HepG2 (cell line): ENCODE measurements around the gene DALRD3. TPM values are rescaled to one million over a fixed set of nuclear protein-coding genes. Genes with fewer than 3 reads are reported as not detected.
A peak's percentile ranks its signal among the peaks of the same experiment; 100 is the strongest.

Experiments
- BCL6 ChIP-seq: IDR thresholded peaks from 2 replicates; pipeline ENCODE4 v1.6.1; 2016; ENCODE audit warnings: missing genetic modification reagents, missing compliant biosample characterization
- EEA1 ChIP-seq: sonication (generic); formaldehyde crosslinking; IDR thresholded peaks from 2 replicates; pipeline ENCODE4 v1.5.1; 2020; ENCODE audit warnings: mild to moderate bottlenecking, missing genetic modification reagents, borderline replicate concordance
- HMG20A ChIP-seq: IDR thresholded peaks from 2 replicates; pipeline ENCODE4 v1.6.1; 2016; ENCODE audit warnings: borderline replicate concordance
- NR2F1 ChIP-seq, 2 experiments: fragments of 450-650 bp in 1 of 2; formaldehyde crosslinking in 1 of 2; IDR thresholded peaks; 2 replicates each; pipeline versions ENCODE4 v1.5.0 to v1.6.1; 2016 to 2020; ENCODE audit warnings: mild to moderate bottlenecking in 1 of 2, missing compliant biosample characterization in 1 of 2, missing genetic modification reagents in 1 of 2, moderate library complexity in 1 of 2
- PAX8 ChIP-seq: sonication (generic); formaldehyde crosslinking; IDR thresholded peaks from 2 replicates; pipeline ENCODE4 v1.8.0; 2022; ENCODE audit warnings: mild to moderate bottlenecking, missing genetic modification reagents, borderline replicate concordance
- RAD21 ChIP-seq: fragments of 450-650 bp; formaldehyde crosslinking; IDR thresholded peaks from 2 replicates; pipeline ENCODE4 v1.5.0; 2020; ENCODE audit warnings: mild to moderate bottlenecking
- RNF219 ChIP-seq: sonication (generic); formaldehyde crosslinking; IDR thresholded peaks from 2 replicates; pipeline ENCODE4 v1.5.0; 2020; ENCODE audit warnings: mild to moderate bottlenecking, missing genetic modification reagents
- ZBTB37 ChIP-seq: sonication (generic); formaldehyde crosslinking; IDR thresholded peaks from 2 replicates; pipeline ENCODE4 v1.4.0; 2020; ENCODE audit warnings: mild to moderate bottlenecking, missing genetic modification reagents
- ZBTB42 ChIP-seq: sonication (generic); formaldehyde crosslinking; IDR thresholded peaks from 2 replicates; pipeline ENCODE4 v1.5.0; 2020; ENCODE audit warnings: mild to moderate bottlenecking, missing genetic modification reagents
- ZFP1 ChIP-seq: IDR thresholded peaks from 2 replicates; pipeline ENCODE4 v1.6.1; 2016
- ZFP36L2 ChIP-seq: sonication (generic); formaldehyde crosslinking; IDR thresholded peaks from 2 replicates; pipeline ENCODE4 v1.4.0; 2020; ENCODE audit warnings: missing genetic modification reagents
- ZNF160 ChIP-seq: sonication (generic); formaldehyde crosslinking; IDR thresholded peaks from 2 replicates; pipeline ENCODE4 v1.8.0; 2022; ENCODE audit warnings: mild to moderate bottlenecking, inconsistent platforms, missing genetic modification reagents
- ZNF275 ChIP-seq: sonication (generic); formaldehyde crosslinking; IDR thresholded peaks from 2 replicates; pipeline ENCODE4 v1.8.0; 2022; ENCODE audit warnings: missing genetic modification reagents, mild to moderate bottlenecking, inconsistent platforms, borderline replicate concordance
- ZNF460 ChIP-seq: sonication (generic); formaldehyde crosslinking; IDR thresholded peaks from 2 replicates; pipeline ENCODE4 v1.5.1; 2020; ENCODE audit warnings: missing genetic modification reagents, mild to moderate bottlenecking, borderline replicate concordance
- ZNF598 ChIP-seq: sonication (generic); formaldehyde crosslinking; IDR thresholded peaks from 2 replicates; pipeline ENCODE4 v1.5.1; 2020; ENCODE audit warnings: mild to moderate bottlenecking, missing genetic modification reagents, borderline replicate concordance
- ZNF615 ChIP-seq: sonication (generic); formaldehyde crosslinking; IDR thresholded peaks from 2 replicates; pipeline ENCODE4 v1.5.0; 2020; ENCODE audit warnings: mild to moderate bottlenecking, missing genetic modification reagents, borderline replicate concordance
- ZNF7 ChIP-seq: IDR thresholded peaks from 2 replicates; pipeline ENCODE4 v1.6.1; 2016; ENCODE audit warnings: missing biosample characterization, missing genetic modification reagents
- ZNF720 ChIP-seq: sonication (generic); formaldehyde crosslinking; IDR thresholded peaks from 2 replicates; pipeline ENCODE4 v1.4.0; 2020; ENCODE audit warnings: missing genetic modification reagents
- ZNF770 ChIP-seq: sonication (generic); formaldehyde crosslinking; IDR thresholded peaks from 2 replicates; pipeline ENCODE4 v1.5.0; 2020; ENCODE audit warnings: mild to moderate bottlenecking, missing genetic modification reagents
- ZNF780A ChIP-seq: sonication (generic); formaldehyde crosslinking; IDR thresholded peaks from 2 replicates; pipeline ENCODE4 v1.8.0; 2022; ENCODE audit warnings: mild to moderate bottlenecking, missing genetic modification reagents, moderate library complexity
- ZNF784 ChIP-seq: sonication (generic); formaldehyde crosslinking; IDR thresholded peaks from 2 replicates; pipeline ENCODE4 v1.5.1; 2020; ENCODE audit warnings: missing genetic modification reagents, mild to moderate bottlenecking, borderline replicate concordance
- polyA plus RNA-seq, 8 experiments: library from polyadenylated mRNA; depleted of rRNA in 3 of 8; stranded (reverse) in 7 of 8; unstranded in 1 of 8; fragments of >200 nt; fragmentation: Illumina TruSeq in 4 of 8; extraction: Trizol in 4 of 8; gene quantifications; 2 replicates each; pipeline versions ENCODE4 v1.2.1 to v1.2.3, GENCODE V29; 2011 to 2016; ENCODE audit warnings: low read depth in 4 of 8, missing spikeins in 1 of 8, mixed read lengths in 1 of 8; ENCODE audit not compliant: insufficient read depth in 1 of 8
- total RNA-seq, 5 experiments: library from RNA; depleted of rRNA; stranded (reverse); fragments of >200 nt; fragmentation: Illumina TruSeq; extraction: Trizol; gene quantifications; 2 replicates each; pipeline ENCODE4 v1.2.3, GENCODE V29; 2016; ENCODE audit warnings: low read depth in 1 of 5

DALRD3 gene
- total and polyA plus RNA-seq, 2 of the 13 experiments (the other 11 are each of a cell fraction or from before 2014, with no cell fraction given) = 19.9 to 36.5 TPM

GRCh38 chr3:49028673-49029562, 10.5 kb upstream of the DALRD3 start, which contains the start of gene IMPDH2 (continued):
- TF ChIP-seq RAD21 (peak; percentile 72), ZBTB37 (no peak), ZNF275 (CRISPR knock-in tag) (peak; percentile 71; the same call in 1 of the 2 replicates), RNF219 (peak; percentile 90; the same call in 1 of the 2 replicates), ZNF460 (CRISPR knock-in tag) (no peak), ZFP1 (CRISPR knock-in tag) (peak; percentile 64; the same call in 1 of the 2 replicates), ZFP36L2 (no peak), BCL6 (CRISPR knock-in tag) (peak; percentile 65), ZBTB42 (no peak), HMG20A (CRISPR knock-in tag) (no peak), ZNF780A (CRISPR knock-in tag) (no peak; the same call in 1 of the 2 replicates), ZNF160 (CRISPR knock-in tag) (peak; percentile 76; the same call in 1 of the 2 replicates), ZNF615 (CRISPR knock-in tag) (peak; percentile 84; the same call in 1 of the 2 replicates), EEA1 (CRISPR knock-in tag) (peak; percentile 94), ZNF598 (CRISPR knock-in tag) (peak; percentile 88; the same call in 1 of the 2 replicates), NR2F1 (CRISPR knock-in tag; IDR thresholded peaks at IDR 0.05) (peak; percentile 21 to 25; a peak in 1 of 4 replicates), PAX8 (CRISPR knock-in tag) (no peak), ZNF720 (CRISPR knock-in tag) (0 out of 2 replicates have a peak, but pooled peaks have one; percentile 54), ZNF7 (CRISPR knock-in tag) (no peak), ZNF770 (0 out of 2 replicates have a peak, but pooled peaks have one; percentile 20), ZNF784 (CRISPR knock-in tag) (no peak; the same call in 1 of the 2 replicates)
